IPS-18c (cell line): ENCODE measurements around the gene RTN4R.

ENCODE experiments used
- H3K4me3 ChIP-seq: 2 replicates; pipeline ENCODE4 v1.7.0; 2013; ENCODE audit warnings: low read depth, mild to moderate bottlenecking, low read length, moderate library complexity; ENCODE audit not compliant: insufficient read depth
- H3K9me3 ChIP-seq: one replicate; pipeline ENCODE4 v1.6.1; 2013; ENCODE audit warnings: mild to moderate bottlenecking, low read length, moderate library complexity; ENCODE audit not compliant: control insufficient read depth, insufficient read depth

RTN4R gene

GRCh38 chr22:20207277-20208025, 60.7 kb downstream of the RTN4R start:
- Histone ChIP-seq H3K4me3 (no peak overlapping the region), H3K9me3 (no peaks in the 10 kb centered on the region)

GRCh38 chr22:20206709-20207215, 61.4 kb downstream of the RTN4R start:
- Histone ChIP-seq H3K4me3 (no peak overlapping the region), H3K9me3 (no peaks in the 10 kb centered on the region)

GRCh38 chr22:20205964-20206708, 62.0 kb downstream of the RTN4R start:
- Histone ChIP-seq H3K4me3 (peak overlapping the region; percentile 21; the same call in 1 of the 2 replicates), H3K9me3 (no peaks in the 10 kb centered on the region)

GRCh38 chr22:20205464-20205963, 62.6 kb downstream of the RTN4R start:
- no peak overlapping the region for H3K4me3 ChIP-seq

GRCh38 chr22:20204806-20205205, 63.3 kb downstream of the RTN4R start:
- H3K9me3 ChIP-seq, result no peaks in the 10 kb centered on the region

More at GRCh38 chr22:20205464-20205963, 62.6 kb downstream of the RTN4R start:
- no peaks in the 10 kb centered on the region for H3K9me3 ChIP-seq

GRCh38 chr22:20204311-20204710, 63.8 kb downstream of the RTN4R start:
- no peaks in the 10 kb centered on the region for H3K9me3 ChIP-seq
- no peak overlapping the region for H3K4me3 ChIP-seq

More at GRCh38 chr22:20204806-20205205, 63.3 kb downstream of the RTN4R start:
- no peak overlapping the region for H3K4me3 ChIP-seq

- Histone ChIP-seq H3K4me3 (no peak overlapping the region), H3K9me3 (no peaks in the 10 kb centered on the region)
Observed at GRCh38 chr22:20203552-20204201, 64.4 kb downstream of the RTN4R start.

GRCh38 chr22:20203142-20203551, 65.0 kb downstream of the RTN4R start:
- Histone ChIP-seq H3K9me3 (no peaks in the 10 kb centered on the region), H3K4me3 (no peak overlapping the region)

GRCh38 chr22:20201837-20202392, 66.2 kb downstream of the RTN4R start:
- no peak overlapping the region for H3K4me3 ChIP-seq
- H3K9me3 ChIP-seq, result no peaks in the 10 kb centered on the region

GRCh38 chr22:20199906-20200305, 68.2 kb downstream of the RTN4R start:
- H3K4me3 ChIP-seq, result no peak overlapping the region

GRCh38 chr22:20199413-20199842, 68.7 kb downstream of the RTN4R start:
- Histone ChIP-seq H3K4me3 (no peak overlapping the region), H3K9me3 (no peaks in the 10 kb centered on the region)

More at GRCh38 chr22:20199906-20200305, 68.2 kb downstream of the RTN4R start:
- no peaks in the 10 kb centered on the region for H3K9me3 ChIP-seq

- Histone ChIP-seq H3K9me3 (no peaks in the 10 kb centered on the region), H3K4me3 (no peak overlapping the region)
Observed at GRCh38 chr22:20198557-20199319, 69.4 kb downstream of the RTN4R start.

- H3K9me3 ChIP-seq, result no peaks in the 10 kb centered on the region
- H3K4me3 ChIP-seq, result no peak overlapping the region
Observed at GRCh38 chr22:20197407-20198030, 70.6 kb downstream of the RTN4R start.

- Histone ChIP-seq H3K4me3 (no peak overlapping the region), H3K9me3 (no peaks in the 10 kb centered on the region)
Observed at GRCh38 chr22:20196094-20196842, 71.8 kb downstream of the RTN4R start.

- Histone ChIP-seq H3K4me3 (no peak overlapping the region), H3K9me3 (no peaks in the 10 kb centered on the region)
Observed at GRCh38 chr22:20194681-20195593, 73.2 kb downstream of the RTN4R start.
